ENCODE results near the gene ACSM3. TPM values are rescaled to one million over a fixed set of nuclear protein-coding genes. Genes with fewer than 3 reads are reported as not detected.
"Not testable (repeated sequence)": the region's sequence is repeated elsewhere in the genome, so short reads cannot be mapped to it uniquely, and the experiment has no call there.

The ACSM3 gene
- total RNA-seq (2021; fragmentation: NEBNext Ultra II Directional; extraction: Animal tissue kit (Norgen Biotek cat#: 25700)), result under 1 TPM in 5 of 6 experiments, not detected in 1; 0.12 to 0.48 (median 0.21) TPM
- long read RNA-seq, partial matches to known transcripts, result 0 of 4 reads
- long read RNA-seq, other reads (novel, unspliced or antisense), result 4 of 4 reads

DNA sequence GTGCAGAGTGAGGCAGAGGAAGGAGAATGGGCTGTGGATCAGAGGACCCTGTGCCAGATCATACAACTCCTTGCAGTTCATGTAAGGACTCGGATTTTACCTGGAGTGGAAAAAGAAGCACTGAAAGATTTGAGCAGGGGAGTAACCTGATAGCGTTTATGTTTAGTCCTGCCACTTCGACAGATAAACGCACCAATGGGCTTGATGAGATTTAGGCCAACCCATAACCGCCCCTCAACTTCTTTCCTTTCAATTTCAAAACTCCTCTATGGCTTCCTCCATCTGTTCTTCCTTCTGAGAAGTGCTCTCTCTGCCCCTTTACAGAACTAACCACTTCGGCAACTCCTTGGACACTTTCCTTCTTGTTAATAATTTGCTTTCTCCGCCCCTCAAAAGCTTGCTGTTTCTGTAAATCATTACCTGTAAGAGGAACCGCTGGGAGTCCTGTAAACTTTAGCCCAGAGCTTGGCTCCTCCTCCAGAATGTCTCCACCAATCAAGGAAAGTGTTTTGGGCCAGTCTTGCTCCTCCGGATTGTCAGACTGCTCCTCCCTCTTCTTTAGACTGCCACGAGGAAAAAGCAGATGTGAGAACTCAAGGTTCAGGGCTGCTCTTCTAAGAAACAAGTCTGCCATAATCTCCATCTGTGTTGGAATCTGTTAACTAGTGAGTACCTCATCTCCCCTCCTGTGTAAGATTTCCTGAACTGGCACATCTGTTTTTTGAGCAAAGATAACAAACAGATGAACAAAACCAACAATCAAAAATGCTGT is at the start of gene ACSM3:
Gene ACSM3 (plus strand): TSS at position 554 of the 772 bp plus-strand sequence. CDS start 6,021 bp downstream, outside the sequence.
- no peak for TF ChIP-seq CTCF (IDR thresholded peaks at IDR 0.05)
- peaks cover 13% of the 10 kb centered on the region for H3K4me1 Mint-ChIP-seq (ENCODE audit: low read depth)
- DNase-seq, result peak; percentile 75
- peaks cover 10% of the 10 kb centered on the region; the same call in 1 of the 2 replicates for H3K27me3 Mint-ChIP-seq (ENCODE audit: insufficient read depth)
- peak within 1 kb of the TSS; percentile 96 for H3K4me3 Mint-ChIP-seq
- peak within 1 kb of the TSS; percentile 71 for H3K27ac Mint-ChIP-seq
- H3K36me3 Mint-ChIP-seq (ENCODE audit: low read depth), result no peaks in the 10 kb centered on the region
- no peaks in the 10 kb centered on the region for H3K9me3 Mint-ChIP-seq

DNA sequence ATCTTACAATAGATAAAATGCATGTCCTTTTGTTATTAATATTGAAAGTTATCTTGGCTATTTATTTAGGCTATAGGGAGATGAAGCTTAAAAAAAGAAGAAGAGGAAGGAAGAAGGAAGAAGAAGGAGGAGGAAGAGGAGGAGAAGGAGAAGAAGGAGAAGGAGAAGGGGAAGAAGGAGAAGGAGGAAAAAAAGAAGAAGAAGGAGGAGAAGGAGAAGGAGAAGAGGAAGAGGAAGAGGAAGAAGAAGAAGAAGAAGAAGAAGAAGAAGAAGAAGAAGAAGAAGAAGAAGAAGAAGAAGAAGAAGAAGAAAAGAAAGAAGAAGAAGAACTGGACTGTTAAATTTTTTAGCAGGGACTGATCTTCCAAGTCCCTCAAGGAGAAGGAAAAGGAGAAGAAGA is 46.1 kb upstream of the ACSM3 start:
- H3K27me3 Mint-ChIP-seq (ENCODE audit: insufficient read depth); H3K9me3 Mint-ChIP-seq; H3K4me3 Mint-ChIP-seq; H3K4me1 Mint-ChIP-seq (ENCODE audit: low read depth); H3K36me3 Mint-ChIP-seq (ENCODE audit: low read depth); H3K27ac Mint-ChIP-seq; DNase-seq: not testable (repeated sequence)

- H3K27ac Mint-ChIP-seq, result no peak overlapping the region
- DNase-seq, result no peak
- H3K4me1 Mint-ChIP-seq (ENCODE audit: low read depth), result no peaks in the 10 kb centered on the region
- no peak for TF ChIP-seq CTCF (IDR thresholded peaks at IDR 0.05)
- H3K27me3 Mint-ChIP-seq (ENCODE audit: insufficient read depth), result peaks cover 1% of the 10 kb centered on the region; the same call in 1 of the 2 replicates
- no peaks in the 10 kb centered on the region for H3K9me3 Mint-ChIP-seq
- H3K36me3 Mint-ChIP-seq (ENCODE audit: low read depth), result no peaks in the 10 kb centered on the region
- H3K4me3 Mint-ChIP-seq, result no peak overlapping the region
Measured at GRCh38 chr16:20720251-20720650, 43.6 kb upstream of the ACSM3 start.

DNA sequence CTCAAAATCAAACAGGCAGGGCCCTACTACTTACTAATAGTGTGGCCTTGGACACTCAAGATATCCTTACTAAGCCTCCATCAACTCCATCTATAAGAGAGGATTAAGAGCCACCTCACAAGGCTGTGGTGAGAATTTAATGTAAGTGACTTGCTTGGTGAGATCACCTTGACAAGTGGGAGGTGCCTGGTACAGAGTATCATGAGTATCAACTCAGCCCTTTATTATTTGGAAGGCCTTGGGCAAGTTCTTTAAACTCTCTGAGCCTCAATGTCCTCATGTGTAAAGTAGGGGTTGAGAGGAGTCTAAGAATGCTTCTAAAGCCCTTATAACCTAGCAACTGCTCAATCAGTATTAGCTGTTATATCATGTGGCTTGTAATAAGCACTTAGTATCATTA is 37.2 kb upstream of the ACSM3 start:
- no peaks in the 10 kb centered on the region for H3K4me1 Mint-ChIP-seq (ENCODE audit: low read depth)
- peaks cover 2% of the 10 kb centered on the region for H3K27me3 Mint-ChIP-seq (ENCODE audit: insufficient read depth)
- no peak for DNase-seq

DNA sequence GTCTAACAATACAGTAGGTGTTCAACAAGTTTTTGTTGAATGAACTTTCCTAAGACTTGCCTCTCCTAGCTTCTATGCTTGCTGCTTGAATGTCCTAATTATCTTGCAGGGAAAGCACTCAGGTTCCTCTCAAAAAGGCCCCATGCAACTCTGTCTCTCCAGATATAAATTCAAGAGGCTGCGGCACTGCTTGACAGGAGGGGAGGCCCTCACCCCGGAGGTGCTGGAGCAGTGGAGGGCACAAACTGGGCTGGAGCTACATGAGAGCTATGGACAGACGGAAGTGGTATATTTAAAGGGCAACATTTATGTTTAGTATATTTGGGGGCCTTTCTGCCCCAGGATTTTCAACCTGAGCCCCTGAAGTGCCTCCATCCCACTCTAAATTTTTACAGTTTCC is 36.6 kb upstream of the ACSM3 start:
- Mint-ChIP-seq H3K27ac (no peak overlapping the region), H3K9me3 (no peaks in the 10 kb centered on the region), H3K36me3 (ENCODE audit: low read depth) (no peaks in the 10 kb centered on the region), H3K27me3 (ENCODE audit: insufficient read depth) (peaks cover 2% of the 10 kb centered on the region), H3K4me1 (ENCODE audit: low read depth) (no peaks in the 10 kb centered on the region), H3K4me3 (no peak overlapping the region)
- no peak for TF ChIP-seq CTCF (IDR thresholded peaks at IDR 0.05)
- no peak for DNase-seq

More for the DNA sequence above, 37.2 kb upstream of the ACSM3 start:
- no peak overlapping the region for H3K4me3 Mint-ChIP-seq
- no peaks in the 10 kb centered on the region for H3K9me3 Mint-ChIP-seq
- no peaks in the 10 kb centered on the region for H3K36me3 Mint-ChIP-seq (ENCODE audit: low read depth)
- TF ChIP-seq CTCF (IDR thresholded peaks at IDR 0.05), result no peak
- H3K27ac Mint-ChIP-seq, result no peak overlapping the region

- peaks cover 2% of the 10 kb centered on the region for H3K27me3 Mint-ChIP-seq (ENCODE audit: insufficient read depth)
- TF ChIP-seq CTCF (IDR thresholded peaks at IDR 0.05), result no peak
- no peak overlapping the region for H3K27ac Mint-ChIP-seq
- 0 out of 2 replicates have a peak, but pooled peaks cover 2% of the 10 kb centered on the region for H3K36me3 Mint-ChIP-seq (ENCODE audit: low read depth)
- H3K4me3 Mint-ChIP-seq, result no peak overlapping the region
- no peak for DNase-seq
- no peaks in the 10 kb centered on the region for H3K9me3 Mint-ChIP-seq
- no peaks in the 10 kb centered on the region for H3K4me1 Mint-ChIP-seq (ENCODE audit: low read depth)
Measured at GRCh38 chr16:20729141-20729540, 34.7 kb upstream of the ACSM3 start.

Data from HFFc6 (cell line).